ENCODE results near the gene SYN1. TPM values are rescaled to one million over a fixed set of nuclear protein-coding genes. Genes with fewer than 3 reads are reported as not detected.
"Not testable (repeated sequence)": the region's sequence is repeated elsewhere in the genome, so short reads cannot be mapped to it uniquely, and the experiment has no call there.

The SYN1 gene
- total RNA-seq, 1 experiment from 2014 or later = not detected

DNA sequence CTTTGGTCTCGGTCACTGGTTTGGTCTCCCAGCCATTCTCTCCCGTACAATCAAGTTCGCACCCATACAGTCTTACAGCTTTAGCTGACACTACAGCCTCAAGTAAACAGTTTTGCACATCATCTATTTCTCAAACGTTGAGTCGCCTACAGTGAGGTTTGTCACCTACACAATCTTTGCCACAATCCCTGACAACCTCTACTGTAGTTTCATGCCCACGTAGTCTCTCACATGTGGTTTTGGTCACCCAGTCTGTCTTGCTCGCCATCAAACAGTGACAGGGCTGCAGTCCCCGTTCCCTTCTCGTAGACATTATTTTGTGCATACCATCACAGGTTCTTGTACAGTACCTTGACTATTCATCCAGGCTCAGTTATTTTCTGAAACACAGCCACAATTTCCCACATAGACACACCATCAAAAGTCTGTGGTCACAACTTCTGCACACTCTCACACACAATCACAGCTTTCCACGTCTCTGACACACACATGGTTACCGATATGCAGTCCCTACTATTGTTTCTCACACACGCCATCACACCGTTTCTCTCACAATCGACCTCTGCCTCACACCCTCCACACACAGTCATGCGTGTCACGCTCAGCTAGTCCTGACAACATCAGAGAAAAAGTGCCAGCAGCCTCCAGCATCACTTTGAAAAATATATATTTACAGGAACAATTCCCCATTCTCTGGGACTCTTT is 15.4 kb upstream of the SYN1 start:
- no peak for DNase-seq (ENCODE audit: low spot score)

DNA sequence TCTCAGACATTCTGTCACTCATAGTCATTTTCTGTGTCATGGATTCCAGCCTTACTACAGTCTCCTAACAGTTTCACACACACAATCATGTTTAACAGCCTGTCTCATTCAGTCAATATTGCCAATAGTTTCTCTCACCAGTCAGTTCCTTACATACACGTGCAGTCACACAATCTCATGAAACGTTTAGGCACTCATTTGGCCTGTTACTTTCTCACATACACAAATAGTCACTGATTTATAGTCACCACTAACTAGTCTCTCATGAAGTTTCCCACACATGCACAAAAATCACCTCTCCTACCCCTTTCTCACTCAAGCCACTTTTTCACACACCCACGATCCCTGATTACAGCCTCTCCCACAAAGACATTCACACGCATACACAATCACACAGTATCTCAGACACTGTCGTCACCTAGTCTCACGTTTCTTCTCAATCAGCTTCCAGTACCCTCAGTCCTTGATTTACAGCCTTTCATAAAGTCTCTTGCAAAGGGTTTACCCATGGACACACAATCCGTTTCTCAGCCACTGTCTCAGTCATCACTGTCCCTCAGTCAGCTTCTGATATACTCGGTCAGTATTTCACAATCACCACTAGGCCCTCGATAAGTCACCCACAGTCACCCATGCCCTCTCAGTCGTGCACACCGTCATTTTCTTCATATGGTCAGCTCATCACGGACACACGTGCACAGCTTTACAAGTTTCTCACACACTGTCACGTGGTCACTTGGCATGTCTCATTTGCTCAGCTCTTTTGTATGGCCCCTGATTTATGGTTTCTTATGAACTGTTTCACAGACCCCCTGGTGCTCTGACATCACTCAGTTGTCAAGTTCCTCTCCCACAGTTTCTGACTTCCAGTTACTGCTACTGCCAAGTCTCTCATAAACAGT is 14.3 kb upstream of the SYN1 start:
- DNase-seq (ENCODE audit: low spot score) = no peak

DNA sequence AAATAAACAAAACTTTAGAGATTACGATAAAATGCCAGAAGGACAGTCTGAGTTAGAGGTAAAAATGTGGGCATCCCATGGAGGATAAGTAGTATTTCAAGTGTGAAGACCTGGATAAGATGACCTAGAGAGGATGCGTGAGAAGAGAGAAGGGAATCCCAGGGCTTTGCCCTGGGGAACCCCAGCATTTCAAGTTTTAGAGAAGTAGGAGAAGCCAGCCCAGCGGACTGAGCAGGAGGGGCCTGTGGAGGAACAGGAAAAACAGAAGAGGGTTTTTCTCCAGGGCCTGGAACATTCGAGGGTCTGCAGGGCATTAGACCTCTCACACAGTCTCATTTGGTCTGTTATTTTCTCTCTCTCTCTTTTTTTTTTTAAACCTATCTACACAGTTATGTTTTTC is 13.0 kb upstream of the SYN1 start:
- DNase-seq (ENCODE audit: low spot score) = no peak

DNA sequence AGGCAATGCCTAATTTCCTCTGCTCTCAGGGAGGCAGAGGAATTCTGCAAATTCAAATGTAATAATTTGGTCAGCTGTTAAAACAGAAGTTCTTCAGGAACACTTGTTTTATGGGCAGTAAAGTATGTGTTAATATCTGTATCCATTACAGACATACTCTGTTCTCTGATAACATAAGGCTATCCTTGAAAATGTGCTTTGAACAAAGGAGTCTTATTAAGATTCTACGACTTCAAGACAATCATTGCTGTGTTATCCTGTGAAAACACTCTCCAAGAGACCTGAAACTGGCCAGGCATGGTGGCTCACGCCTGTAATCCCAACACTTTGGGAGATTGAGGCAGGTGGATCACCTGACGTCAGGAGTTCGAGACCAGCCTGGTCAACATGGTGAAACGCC is 12.0 kb upstream of the SYN1 start:
- DNase-seq (ENCODE audit: low spot score) = no peak

DNA sequence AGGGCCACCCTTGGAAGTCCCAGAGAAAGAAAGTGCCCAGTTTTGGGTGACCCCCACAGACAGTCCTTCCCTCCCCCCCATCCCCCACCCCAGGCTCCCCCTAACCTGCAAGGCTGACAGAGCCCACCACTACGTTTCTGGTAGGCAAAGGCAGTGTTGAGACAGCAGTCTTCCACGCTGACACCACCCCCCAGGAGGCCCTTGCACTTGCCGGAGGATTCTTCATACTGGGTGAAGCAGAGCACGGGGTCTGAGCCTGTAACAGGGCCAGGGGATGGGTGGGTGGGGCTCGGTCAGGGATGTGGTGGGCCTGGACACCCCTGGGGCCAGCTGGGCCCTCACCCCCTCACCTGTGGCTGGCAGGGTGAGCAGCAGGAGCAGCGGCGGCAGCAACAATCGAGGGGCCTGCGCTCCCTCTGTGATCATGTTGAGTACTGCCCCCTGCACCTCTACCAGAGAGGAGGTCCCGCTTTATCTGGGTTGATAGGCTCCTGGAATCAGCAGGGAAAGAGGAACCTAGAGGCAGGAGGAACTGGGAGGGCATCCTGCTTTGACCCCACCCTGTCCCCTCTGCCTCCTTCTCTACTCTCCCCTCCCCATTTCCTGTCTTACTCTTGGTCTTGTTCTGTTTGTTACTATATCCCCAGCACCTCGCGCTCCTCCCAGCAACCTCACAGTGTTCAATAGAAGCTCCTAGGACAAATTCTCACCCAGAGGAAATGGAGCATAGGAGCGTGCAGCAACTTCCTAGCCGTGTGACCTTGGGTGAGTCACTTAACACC is 10.0 kb upstream of the SYN1 start, which contains the start of gene CFP:
Gene CFP (minus strand): TSS at position 512 of the 782 bp plus-strand sequence. CDS start 86 bp downstream, at position 426.
- no peak for DNase-seq (ENCODE audit: low spot score)

DNA sequence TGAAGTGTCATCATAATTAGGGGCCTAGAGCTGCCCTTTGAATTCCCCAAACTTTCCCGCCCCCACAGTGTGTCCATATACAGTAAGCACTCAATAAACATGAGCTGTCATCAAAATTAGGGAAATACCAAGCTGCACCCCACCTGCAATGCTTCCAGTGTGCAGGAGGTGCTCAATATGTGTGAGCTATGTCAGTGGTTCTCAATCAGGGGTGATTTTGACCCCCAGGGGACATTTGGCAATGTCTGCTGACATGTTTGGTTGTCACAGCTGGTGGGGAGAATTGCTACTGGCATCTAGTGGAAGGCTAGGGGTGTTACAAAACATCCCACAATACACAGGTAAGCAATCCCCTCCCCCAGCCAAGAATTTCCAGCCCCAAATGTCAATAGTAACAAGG is 9.3 kb upstream of the SYN1 start:
- peak; percentile 24 for DNase-seq (ENCODE audit: low spot score)

DNA sequence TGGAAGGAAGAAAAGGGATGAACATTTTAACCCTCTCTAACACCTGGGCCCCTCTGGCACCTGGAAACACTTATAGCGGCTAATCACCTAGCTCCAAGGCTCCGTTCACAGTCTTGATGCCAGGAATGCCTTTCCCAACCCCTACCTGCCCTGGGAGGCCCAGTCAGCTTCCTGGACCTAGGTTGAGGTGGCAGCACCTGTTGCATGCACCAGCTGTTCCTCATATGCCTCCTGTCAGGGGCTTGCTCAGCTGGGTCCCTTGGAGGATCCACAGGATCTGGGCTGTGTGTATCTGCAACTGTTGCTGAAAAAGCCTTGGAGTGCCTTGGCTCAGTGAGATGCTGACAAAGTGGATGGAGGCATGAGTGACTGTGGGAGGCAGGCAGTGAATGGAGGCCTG is 5.7 kb upstream of the SYN1 start:
- no peak for DNase-seq (ENCODE audit: low spot score)

DNA sequence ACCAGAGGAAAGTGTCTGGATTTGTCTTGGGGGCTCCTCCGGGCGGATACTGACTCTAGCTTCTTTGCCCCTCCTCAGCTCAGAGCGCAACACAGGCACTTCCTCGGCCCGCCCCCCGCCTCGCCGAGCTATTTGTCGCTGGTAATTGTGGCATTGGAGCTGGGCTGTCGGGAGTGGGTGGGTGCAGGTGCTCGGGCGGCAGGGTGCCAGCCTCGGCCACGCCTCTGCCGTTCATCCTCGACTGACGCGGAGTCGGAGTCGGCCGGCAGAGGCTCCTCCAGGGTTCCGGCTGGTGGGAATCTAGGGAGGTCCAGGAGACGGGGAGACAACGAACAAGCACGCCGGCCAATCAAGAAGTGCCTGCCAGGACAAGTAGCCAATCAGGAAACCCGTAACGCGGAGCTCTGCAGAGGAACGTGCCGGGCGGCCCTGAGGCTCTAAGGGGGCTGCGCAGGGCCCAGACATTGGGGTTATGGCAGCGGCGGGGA is 3.9 kb upstream of the SYN1 start:
- peak; percentile 57 for DNase-seq (ENCODE audit: low spot score)

DNA sequence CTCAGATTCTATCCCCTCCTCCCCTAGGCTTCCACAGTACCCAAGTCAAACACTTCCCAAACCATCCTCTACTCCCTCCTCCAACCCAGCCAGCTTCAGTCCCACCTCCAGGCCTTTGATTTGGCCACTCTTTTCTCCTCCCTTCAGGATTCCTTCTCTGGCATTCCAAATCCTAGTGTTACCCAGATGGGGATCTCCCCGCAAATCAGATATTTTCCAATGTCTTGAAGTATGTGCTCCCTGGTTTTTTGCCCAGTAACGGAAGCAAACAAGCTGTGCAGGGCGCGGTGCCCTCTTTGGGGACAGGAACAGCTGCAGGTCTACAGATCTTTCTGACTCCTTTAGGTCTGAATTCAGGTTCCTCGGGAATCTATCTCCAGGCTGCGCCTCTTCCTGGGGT is 2.2 kb upstream of the SYN1 start:
- no peak for DNase-seq (ENCODE audit: low spot score)

DNA sequence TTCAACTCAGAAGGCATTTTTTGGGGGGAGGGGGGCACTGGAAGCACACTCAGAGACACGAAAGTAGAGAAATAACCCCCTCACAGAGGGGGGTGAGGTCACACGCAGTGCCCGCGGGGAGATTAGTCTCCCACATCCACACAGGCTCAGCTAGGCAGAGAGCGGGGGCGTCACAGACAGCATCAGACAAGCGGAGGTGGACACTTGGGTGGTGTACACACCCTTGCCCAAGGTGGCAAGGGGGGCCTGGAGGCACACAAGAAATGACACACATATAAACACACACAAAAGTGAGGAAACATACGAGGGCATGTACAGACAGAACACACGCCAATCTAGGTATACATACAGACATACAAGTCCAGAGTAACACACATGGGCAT is 637 bp upstream of the SYN1 start:
- DNase-seq (ENCODE audit: low spot score) = no peak

DNA sequence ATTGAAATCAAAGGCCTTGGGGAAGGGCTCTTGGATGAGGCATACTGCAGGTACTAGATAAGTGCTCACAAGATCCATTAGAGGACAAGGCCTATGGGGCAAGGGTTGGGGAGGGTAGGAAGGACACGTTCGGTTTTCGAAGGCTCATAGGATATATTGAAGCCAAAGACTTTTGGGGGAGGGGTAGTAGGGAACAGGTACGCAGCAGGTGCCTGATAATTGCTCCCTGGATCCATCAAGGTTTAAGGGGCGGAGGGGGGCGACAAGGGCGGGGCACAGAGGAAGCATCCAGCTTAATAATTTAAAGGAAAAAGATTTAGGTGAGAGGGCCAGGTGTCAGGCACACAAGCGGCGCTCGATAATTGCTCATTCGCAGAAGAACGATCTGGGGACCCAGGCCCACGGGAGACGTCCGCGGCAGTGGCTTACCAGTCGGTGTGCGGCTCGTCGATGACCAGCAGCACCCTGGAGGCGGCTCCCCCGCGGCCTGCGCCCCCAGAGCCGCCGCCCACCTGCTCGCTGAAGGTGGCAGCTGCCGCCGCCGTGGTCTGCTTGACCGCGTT is 653 bp downstream of the SYN1 start:
- no peak for DNase-seq (ENCODE audit: low spot score)

DNA sequence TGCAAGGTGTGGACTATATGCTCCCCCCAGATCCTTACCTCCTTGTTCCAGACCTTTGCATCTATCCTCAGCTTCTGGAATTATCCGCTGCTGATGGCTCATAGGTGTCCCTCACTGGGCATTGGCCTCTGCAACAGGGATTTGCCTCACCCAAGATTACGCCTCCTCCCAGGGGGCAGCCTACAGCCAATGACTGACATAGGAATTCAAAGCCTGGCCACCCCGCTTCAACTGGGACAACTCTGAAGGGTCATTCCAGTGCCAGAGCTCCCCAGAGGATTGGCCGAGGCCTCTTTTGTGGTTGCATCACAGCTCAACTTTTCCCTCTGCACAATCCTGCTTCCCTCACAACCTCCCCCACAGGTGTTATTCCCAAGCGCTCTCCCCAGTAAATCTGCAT is 5.0 kb downstream of the SYN1 start:
- no peak for DNase-seq (ENCODE audit: low spot score)

DNA sequence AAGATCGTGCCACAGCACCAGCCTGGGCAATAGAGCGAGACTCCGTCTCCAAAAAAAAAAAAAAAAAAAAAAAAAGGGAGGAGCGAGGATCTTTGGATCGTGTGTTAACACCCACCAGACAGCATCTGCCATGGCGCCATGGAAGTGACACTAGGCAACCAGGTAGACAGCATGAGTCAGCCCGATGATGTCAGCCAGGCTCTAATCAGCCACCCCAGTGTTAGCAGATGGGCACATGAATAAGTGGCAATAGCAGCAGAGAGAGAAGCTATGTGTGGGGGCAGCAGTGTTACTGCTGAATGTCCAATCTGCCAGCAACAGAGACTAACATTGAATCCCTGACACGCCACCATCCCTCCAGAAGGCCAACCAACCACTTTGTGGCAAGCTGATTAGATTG is 6.6 kb downstream of the SYN1 start:
- DNase-seq (ENCODE audit: low spot score) = no peak

DNA sequence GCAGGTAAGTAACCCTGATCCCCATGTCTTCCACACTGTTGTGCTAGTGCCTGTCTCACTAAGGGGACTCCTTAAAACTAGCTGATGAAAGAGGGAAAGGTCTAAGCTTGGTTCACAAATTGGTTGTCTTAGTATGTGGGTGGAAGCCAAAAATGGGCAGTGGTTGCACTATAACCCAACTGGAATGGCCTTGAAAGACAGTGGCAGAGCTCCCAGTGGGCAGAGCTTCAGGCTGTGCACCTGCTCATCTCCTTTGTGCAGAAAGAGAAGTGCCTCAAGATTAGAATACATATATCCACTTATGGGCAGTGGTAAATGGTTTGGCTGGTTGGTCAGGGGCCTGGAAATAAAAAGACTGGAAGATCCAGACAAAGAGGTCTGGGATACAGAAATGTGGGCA is 7.2 kb downstream of the SYN1 start:
- DNase-seq (ENCODE audit: low spot score) = no peak

DNA sequence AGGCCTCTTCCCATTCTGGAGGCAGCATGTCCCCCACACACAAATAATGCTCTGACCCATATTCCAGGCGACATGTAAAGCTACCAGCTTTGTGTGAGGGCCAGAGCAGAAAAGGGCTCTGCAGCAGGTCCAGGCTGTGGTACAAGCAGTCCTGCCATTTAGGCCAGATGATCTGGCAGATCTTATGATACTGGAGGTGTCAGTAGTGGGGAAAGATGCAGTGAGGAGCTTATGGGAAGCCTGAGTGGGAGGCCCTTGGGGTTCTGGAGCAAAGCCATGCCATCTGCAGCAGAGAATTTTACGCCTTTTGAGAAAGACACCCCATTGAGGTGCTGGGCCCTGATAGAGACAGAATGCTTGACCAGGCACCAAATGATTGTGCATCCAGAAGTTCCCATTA is 7.7 kb downstream of the SYN1 start:
- DNase-seq (ENCODE audit: low spot score) = no peak

DNA sequence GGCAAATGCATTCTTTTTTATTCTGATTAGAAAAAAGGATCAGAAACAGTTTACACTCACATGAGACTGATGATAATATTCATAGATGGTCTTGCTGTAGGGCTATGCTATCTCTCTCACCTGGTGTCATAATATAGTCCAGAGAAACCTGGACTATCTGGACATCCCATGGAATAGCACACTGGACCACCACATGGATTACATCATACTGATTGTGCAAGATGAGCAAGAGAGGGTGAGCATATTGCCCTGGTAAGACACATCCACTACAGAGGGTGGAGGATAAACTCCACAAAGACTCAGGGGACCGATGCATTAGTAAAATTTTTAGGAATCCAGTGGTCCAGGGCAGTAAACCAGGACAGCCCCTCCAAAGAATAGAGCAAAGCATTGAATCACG is 8.2 kb downstream of the SYN1 start:
- no peak for DNase-seq (ENCODE audit: low spot score)

DNA sequence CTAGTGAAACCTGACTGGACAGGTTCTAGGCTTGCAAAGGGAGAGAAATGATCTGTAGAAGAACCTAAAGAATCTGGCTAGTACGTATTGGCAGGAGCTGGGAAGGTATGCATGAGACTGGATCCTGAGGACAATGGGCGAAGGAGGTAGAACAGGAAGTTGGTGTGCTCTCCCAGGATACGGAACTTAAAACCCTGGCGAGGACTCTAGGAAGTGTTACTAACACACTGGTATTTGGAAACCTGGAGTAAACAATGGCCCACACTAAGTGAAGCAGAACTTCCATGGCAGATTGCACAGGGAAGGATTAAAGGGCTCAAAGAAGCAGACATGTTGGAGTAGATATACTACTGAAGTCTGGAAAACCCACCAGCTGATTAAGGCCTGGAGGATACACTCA is 9.1 kb downstream of the SYN1 start:
- DNase-seq (ENCODE audit: low spot score) = no peak

DNA sequence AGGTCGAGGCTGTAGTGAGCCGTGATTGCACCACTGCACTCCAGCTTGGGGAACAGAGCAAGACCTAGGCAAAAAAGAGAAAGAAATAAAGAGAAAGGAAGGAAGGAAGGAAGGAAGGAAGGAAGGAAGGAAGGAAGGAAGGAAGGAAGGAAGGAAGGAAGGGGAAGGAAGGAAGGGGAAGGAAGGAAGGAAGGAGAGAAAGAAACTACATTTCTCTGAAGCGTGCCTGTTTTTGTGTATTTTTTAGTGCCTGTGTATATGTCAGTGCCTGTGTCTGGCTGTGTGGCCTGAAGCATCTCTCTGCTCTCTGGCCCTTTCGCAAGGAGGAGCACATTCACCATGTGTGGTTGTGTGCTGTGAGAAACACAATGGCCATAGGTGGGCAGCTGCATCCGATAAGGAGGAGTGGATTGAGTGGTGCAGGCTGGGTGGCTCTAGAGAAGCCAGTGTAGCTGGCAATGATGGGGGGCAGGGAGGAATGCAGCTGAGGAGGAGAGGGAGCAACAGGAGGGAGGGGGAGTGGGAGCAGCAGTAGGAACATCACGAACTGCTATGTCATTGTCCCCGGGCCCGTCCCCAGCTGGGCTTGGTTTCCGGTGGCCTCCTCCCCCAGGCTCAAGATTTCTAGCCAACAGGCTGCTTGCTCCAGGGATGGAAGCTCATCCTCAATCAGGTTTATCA is 11.4 kb downstream of the SYN1 start:
- DNase-seq (ENCODE audit: low spot score) = no peak

DNA sequence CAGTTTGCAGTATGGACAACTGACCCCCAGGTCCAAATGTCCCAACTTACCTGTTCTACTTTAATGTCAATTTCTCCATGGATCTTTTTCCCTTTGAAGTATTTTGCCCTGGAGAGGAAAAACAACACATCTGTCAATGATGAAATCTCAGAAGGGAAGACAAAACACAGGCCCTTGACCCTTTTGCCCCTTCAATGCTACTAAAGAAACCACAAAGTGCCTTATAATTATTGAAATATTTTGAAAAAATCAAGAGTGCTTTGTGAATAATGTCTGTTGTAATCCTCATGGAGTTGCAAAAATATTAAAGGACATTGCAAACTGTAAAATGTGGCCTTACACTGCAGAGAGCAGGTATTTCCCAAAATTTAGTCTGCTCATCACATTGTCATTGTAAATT is 12.6 kb downstream of the SYN1 start:
- DNase-seq (ENCODE audit: low spot score) = no peak

DNA sequence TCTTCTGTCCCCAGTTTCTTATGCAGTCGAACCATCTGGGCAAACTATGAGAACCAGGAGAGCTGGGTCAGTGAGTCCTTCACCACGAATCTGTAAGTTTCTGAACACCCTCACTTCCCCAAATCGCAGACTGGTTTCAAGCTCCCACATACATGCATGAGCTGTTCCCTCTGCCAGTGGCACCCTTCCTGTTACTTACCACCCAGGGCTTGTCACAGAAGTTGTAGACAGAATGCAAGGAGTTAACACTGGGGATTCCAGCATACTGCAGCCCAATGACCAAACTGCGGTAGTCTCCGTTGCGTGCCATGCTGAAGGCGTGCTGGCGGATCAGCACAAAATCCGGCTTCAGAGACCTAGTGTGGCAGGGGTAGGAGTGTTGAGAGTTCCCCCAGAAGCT is 14.6 kb downstream of the SYN1 start:
- DNase-seq (ENCODE audit: low spot score) = no peak

DNA sequence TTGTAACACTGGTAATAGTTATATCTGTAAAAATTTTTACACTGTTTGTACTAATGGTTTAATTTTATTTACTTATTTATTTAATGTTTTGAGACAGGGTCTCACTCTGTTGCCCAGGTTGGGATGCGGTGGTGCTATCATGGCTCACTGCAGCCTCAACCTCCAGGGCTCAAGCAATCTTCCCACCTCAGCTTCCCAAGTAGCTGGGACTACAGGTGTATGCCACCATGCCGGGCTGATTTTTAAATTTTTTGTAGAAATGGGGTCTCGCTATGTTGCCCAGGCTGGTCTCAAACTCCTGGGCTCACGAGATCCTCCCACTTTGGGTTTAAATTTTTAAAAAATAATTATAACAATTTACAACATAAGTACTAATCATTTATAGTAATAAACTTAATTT is 16.5 kb downstream of the SYN1 start:
- not testable (repeated sequence) for DNase-seq (ENCODE audit: low spot score)
